ENCODE measurements around the gene RAB22A.
A peak's percentile ranks its signal among the peaks of the same experiment; 100 is the strongest.
"Not testable (repeated sequence)": the region's sequence is repeated elsewhere in the genome, so short reads cannot be mapped to it uniquely, and the experiment has no call there.

RAB22A gene

GRCh38 chr20:58344741-58345140 lies 35.2 kb downstream of the RAB22A start:
- no peak for DNase-seq (ENCODE audit: low read depth)

GRCh38 chr20:58349570-58349969 lies 40.1 kb downstream of the RAB22A start:
- DNase-seq (ENCODE audit: low read depth) = peak; percentile 72

- DNase-seq (ENCODE audit: low read depth) = no peak
These were observed 43.0 kb downstream of the RAB22A start for GRCh38 chr20:58352468-58352867.

- DNase-seq (ENCODE audit: low read depth) = no peak
These were observed 49.9 kb downstream of the RAB22A start for GRCh38 chr20:58359441-58359840.

- DNase-seq (ENCODE audit: low read depth) = no peak
These were observed 51.4 kb downstream of the RAB22A start for GRCh38 chr20:58360936-58361335.

GRCh38 chr20:58361481-58362205 lies 52.1 kb downstream of the RAB22A start:
- DNase-seq (ENCODE audit: low read depth) = peak; percentile 59

- no peak for DNase-seq (ENCODE audit: low read depth)
These were observed 52.6 kb downstream of the RAB22A start for GRCh38 chr20:58362206-58362516.

- DNase-seq (ENCODE audit: low read depth) = no peak
These were observed 53.5 kb downstream of the RAB22A start for GRCh38 chr20:58362970-58363369.

- no peak for DNase-seq (ENCODE audit: low read depth)
These were observed 57.4 kb downstream of the RAB22A start for GRCh38 chr20:58366866-58367265.

GRCh38 chr20:58372806-58373205 lies 63.3 kb downstream of the RAB22A start:
- DNase-seq (ENCODE audit: low read depth) = no peak

GRCh38 chr20:58373296-58373695 lies 63.8 kb downstream of the RAB22A start:
- DNase-seq (ENCODE audit: low read depth) = not testable (repeated sequence)

GRCh38 chr20:58374027-58374850 lies 64.7 kb downstream of the RAB22A start:
- no peak for DNase-seq (ENCODE audit: low read depth)

GRCh38 chr20:58374906-58375758 lies 65.6 kb downstream of the RAB22A start:
- peak; percentile 76 for DNase-seq (ENCODE audit: low read depth)

GRCh38 chr20:58375759-58376352 lies 66.3 kb downstream of the RAB22A start:
- DNase-seq (ENCODE audit: low read depth) = no peak

GRCh38 chr20:58377017-58377416 lies 67.5 kb downstream of the RAB22A start:
- no peak for DNase-seq (ENCODE audit: low read depth)

- DNase-seq (ENCODE audit: low read depth) = no peak
These were observed 68.4 kb downstream of the RAB22A start for GRCh38 chr20:58377766-58378401.

- no peak for DNase-seq (ENCODE audit: low read depth)
These were observed 69.2 kb downstream of the RAB22A start for GRCh38 chr20:58378704-58379103.

GRCh38 chr20:58381627-58382026 lies 72.1 kb downstream of the RAB22A start:
- DNase-seq (ENCODE audit: low read depth) = no peak

- DNase-seq (ENCODE audit: low read depth) = no peak
These were observed 72.6 kb downstream of the RAB22A start for GRCh38 chr20:58382096-58382495.

- no peak for DNase-seq (ENCODE audit: low read depth)
These were observed 75.3 kb downstream of the RAB22A start for GRCh38 chr20:58384821-58385220.

- no peak for DNase-seq (ENCODE audit: low read depth)
These were observed 78.6 kb downstream of the RAB22A start for GRCh38 chr20:58388028-58388601.

Measured in fibroblast of gingiva (primary cell).